Liver (tissue), 9 donors: Measurements from ENCODE around the gene CAP2. TPM values are rescaled to one million over a fixed set of nuclear protein-coding genes. Genes with fewer than 3 reads are reported as not detected.

ENCODE experiments used
- DNase-seq: peaks from one replicate; pipeline ENCODE4 v3.0.0-alpha.2; 2017; ENCODE audit warnings: low spot score
- H3K27ac ChIP-seq, 2 donors: one replicate each; pipeline ENCODE4 v1.7.0; 2013; ENCODE audit warnings: inconsistent platforms in 2 of 2, low read length in 2 of 2, control low read depth in 1 of 2, low read depth in 1 of 2, mild to moderate bottlenecking in 1 of 2
- H3K27me3 ChIP-seq, 4 donors: one replicate each; pipeline versions ENCODE4 v1.6.1 to v1.7.0; 2013; ENCODE audit warnings: low read length in 3 of 4, inconsistent platforms in 1 of 4, mild to moderate bottlenecking in 1 of 4, moderate library complexity in 1 of 4; ENCODE audit not compliant: control insufficient read depth in 4 of 4, insufficient read depth in 4 of 4
- H3K36me3 ChIP-seq, 4 donors: one replicate each; pipeline versions ENCODE4 v1.6.1 to v1.7.0; 2013; ENCODE audit warnings: low read length in 3 of 4, mild to moderate bottlenecking in 3 of 4, low read depth in 1 of 4, moderate library complexity in 1 of 4; ENCODE audit not compliant: control insufficient read depth in 4 of 4, insufficient read depth in 3 of 4
- H3K4me1 ChIP-seq, 4 donors: one replicate each; pipeline versions ENCODE4 v1.6.1 to v1.7.0; 2013; ENCODE audit warnings: low read length in 3 of 4, mild to moderate bottlenecking in 3 of 4, moderate library complexity in 1 of 4; ENCODE audit not compliant: control insufficient read depth in 4 of 4, insufficient read depth in 4 of 4
- H3K4me3 ChIP-seq, 3 donors: one replicate each; pipeline versions ENCODE4 v1.6.1 to v1.7.0; 2013; ENCODE audit warnings: low read length in 3 of 3, control low read depth in 1 of 3, low read depth in 1 of 3, mild to moderate bottlenecking in 1 of 3
- H3K9ac ChIP-seq, 2 donors: one replicate each; pipeline ENCODE4 v1.7.0; 2013; ENCODE audit warnings: low read length in 2 of 2, mild to moderate bottlenecking in 2 of 2, moderate library complexity in 2 of 2, control low read depth in 1 of 2, low read depth in 1 of 2
- H3K9me3 ChIP-seq, 4 donors: one replicate each; pipeline versions ENCODE4 v1.6.1 to v1.7.0; 2013; ENCODE audit warnings: low read length in 3 of 4; ENCODE audit not compliant: control insufficient read depth in 4 of 4
- EGR1 ChIP-seq, 2 donors: IDR thresholded peaks; 2 replicates each; pipeline ENCODE4 v1.6.1; 2016 to 2018; ENCODE audit warnings: antibody characterized with exemption in 2 of 2, low read depth in 2 of 2
- FOXA1 ChIP-seq: IDR thresholded peaks from 2 replicates; pipeline ENCODE4 v1.6.1; 2016; ENCODE audit warnings: antibody characterized with exemption
- FOXA2 ChIP-seq: IDR thresholded peaks from 2 replicates; pipeline ENCODE4 v1.6.1; 2016; ENCODE audit warnings: antibody characterized with exemption
- GABPA ChIP-seq, 2 donors: IDR thresholded peaks in 1 of 2; conservative IDR thresholded peaks in 1 of 2; 2 replicates each; pipeline ENCODE4 v1.6.1; 2016; ENCODE audit warnings: antibody characterized with exemption in 2 of 2, mild to moderate bottlenecking in 1 of 2, moderate library complexity in 1 of 2
- HNF4A ChIP-seq, 2 donors: conservative IDR thresholded peaks; 2 replicates each; pipeline ENCODE4 v1.6.1; 2016; ENCODE audit warnings: antibody characterized with exemption in 2 of 2, mild to moderate bottlenecking in 2 of 2
- HNF4G ChIP-seq: IDR thresholded peaks from 2 replicates; pipeline ENCODE4 v1.6.1; 2016; ENCODE audit warnings: antibody characterized with exemption
- JUND ChIP-seq, 2 donors: IDR thresholded peaks; 2 replicates each; pipeline ENCODE4 v1.6.1; 2016; ENCODE audit warnings: antibody characterized with exemption in 2 of 2
- NR2F2 ChIP-seq: IDR thresholded peaks from 2 replicates; pipeline ENCODE4 v1.6.1; 2016; ENCODE audit warnings: antibody characterized with exemption
- RAD21 ChIP-seq, 2 donors: IDR thresholded peaks; 2 replicates each; pipeline ENCODE4 v1.6.1; 2016; ENCODE audit warnings: antibody characterized with exemption in 2 of 2, mild to moderate bottlenecking in 2 of 2
- RXRA ChIP-seq, 2 donors: IDR thresholded peaks; 2 replicates each; pipeline ENCODE4 v1.6.1; 2017 to 2018; ENCODE audit warnings: antibody characterized with exemption in 2 of 2, mild to moderate bottlenecking in 1 of 2
- SP1 ChIP-seq: IDR thresholded peaks from 2 replicates; pipeline ENCODE4 v1.6.1; 2018; ENCODE audit warnings: antibody characterized with exemption, mild to moderate bottlenecking
- TAF1 ChIP-seq: conservative IDR thresholded peaks from 2 replicates; pipeline ENCODE4 v1.6.1; 2016; ENCODE audit warnings: antibody characterized with exemption, mild to moderate bottlenecking
- YY1 ChIP-seq: IDR thresholded peaks from 2 replicates; pipeline ENCODE4 v1.6.1; 2016; ENCODE audit warnings: antibody characterized with exemption, mild to moderate bottlenecking
- WGBS: extraction: QIAGEN DNeasy Blood & Tissue Kit; methylation state at CpG from one replicate; pipeline ENCODE4 v1.1.7; 2013; 5-methylcytosine and 5-hydroxymethylcytosine counted together
- polyA plus RNA-seq, 2 donors: library from polyadenylated mRNA; stranded (reverse) in 1 of 2; unstranded in 1 of 2; fragments of 200-250 nt in 1 of 2; fragments of >200 nt in 1 of 2; fragmentation: Nextera tagmentation in 1 of 2; extraction: Ambion mirVana in 1 of 2; gene quantifications; one replicate each; pipeline versions ENCODE4 v1.2.1 to v1.2.3, GENCODE V29; 2013 to 2015
- total RNA-seq, 2 donors: library from RNA; depleted of rRNA; stranded (reverse); fragments of >200 nt; gene quantifications; one replicate each; pipeline ENCODE4 v1.2.3, GENCODE V29; 2014
- TF ChIP-seq, protein P1 (sequence below): fragments of 150-350 bp; IDR thresholded peaks from 2 replicates; pipeline ENCODE4 v1.5.1; 2017; ENCODE audit warnings: improper control_type of control experiment, low read depth, low read length; ENCODE audit not compliant: missing input control
- TF ChIP-seq, protein P2 (sequence below): IDR thresholded peaks from 2 replicates; pipeline ENCODE4 v1.6.1; 2016; ENCODE audit warnings: antibody characterized with exemption, mild to moderate bottlenecking
- TF ChIP-seq, protein P3 (sequence below): IDR thresholded peaks from 2 replicates; pipeline ENCODE4 v1.6.1; 2016; ENCODE audit warnings: antibody characterized with exemption
- TF ChIP-seq, protein P4 (sequence below): IDR thresholded peaks from 2 replicates; pipeline ENCODE4 v1.6.1; 2016; ENCODE audit warnings: antibody characterized with exemption
- TF ChIP-seq, protein P5 (sequence below): IDR thresholded peaks from 2 replicates; pipeline ENCODE4 v1.6.1; 2016; ENCODE audit warnings: antibody characterized with exemption
- donor health status: healthy.
- donor health status: healthy.
- donor health status: healthy.
- donor health status: healthy.
- donor health status: healthy.

Gene CAP2
- total and polyA plus RNA-seq, 4 donors, result 1.2 to 6.4 (median 2.5) TPM

DNA sequence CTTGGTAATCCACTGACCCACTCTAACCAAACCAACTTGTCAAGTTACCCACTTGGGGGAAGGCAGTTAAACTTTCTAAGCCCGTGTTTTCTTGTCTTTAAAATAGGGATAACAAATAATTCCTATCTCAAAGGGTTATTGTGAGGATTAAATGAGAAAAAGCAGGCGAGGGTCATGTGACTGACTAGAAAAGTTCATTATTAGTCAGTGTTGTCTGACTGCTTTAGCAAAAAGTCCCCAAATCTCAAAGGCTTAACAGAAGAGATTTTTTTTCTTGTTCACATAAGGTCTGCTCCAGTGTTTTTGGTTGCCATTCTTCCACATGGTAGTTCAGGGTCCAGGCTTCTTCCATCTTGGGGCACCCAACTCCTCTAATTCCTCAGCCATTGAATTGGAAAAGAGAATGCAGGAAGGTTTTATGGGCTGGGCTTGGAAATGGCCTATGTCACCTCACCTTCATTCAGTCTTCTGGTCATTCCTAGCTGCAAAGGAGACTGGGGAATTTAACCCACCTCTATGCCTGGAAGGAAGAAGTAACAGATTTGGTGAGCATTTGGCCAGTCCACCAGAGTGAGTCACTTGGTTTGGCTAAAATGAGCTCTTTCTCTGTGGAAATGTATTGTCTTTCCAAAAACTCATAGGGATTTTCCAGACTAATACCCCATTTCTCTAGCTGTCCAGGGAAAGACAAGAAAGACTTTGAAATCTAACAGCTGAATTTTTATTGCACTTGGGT lies 77.0 kb downstream of the CAP2 start:
- no peak overlapping the region for H3K27ac ChIP-seq

More for the DNA sequence above, 77.0 kb downstream of the CAP2 start:
- Histone ChIP-seq H3K9ac (no peak overlapping the region), H3K9me3 (no peaks in the 10 kb centered on the region), H3K27me3 (no peaks in the 10 kb centered on the region), H3K36me3 (peaks cover 0 to 2% (median 0%) of the 10 kb centered on the region in 4 donors), H3K4me1 (no peaks in the 10 kb centered on the region), H3K4me3 (no peak overlapping the region)
- WGBS, result 86% methylated on average over 2 of the region's 2 CpGs
- TF ChIP-seq FOXA1, result no peak
- TF ChIP-seq, protein P1, sequence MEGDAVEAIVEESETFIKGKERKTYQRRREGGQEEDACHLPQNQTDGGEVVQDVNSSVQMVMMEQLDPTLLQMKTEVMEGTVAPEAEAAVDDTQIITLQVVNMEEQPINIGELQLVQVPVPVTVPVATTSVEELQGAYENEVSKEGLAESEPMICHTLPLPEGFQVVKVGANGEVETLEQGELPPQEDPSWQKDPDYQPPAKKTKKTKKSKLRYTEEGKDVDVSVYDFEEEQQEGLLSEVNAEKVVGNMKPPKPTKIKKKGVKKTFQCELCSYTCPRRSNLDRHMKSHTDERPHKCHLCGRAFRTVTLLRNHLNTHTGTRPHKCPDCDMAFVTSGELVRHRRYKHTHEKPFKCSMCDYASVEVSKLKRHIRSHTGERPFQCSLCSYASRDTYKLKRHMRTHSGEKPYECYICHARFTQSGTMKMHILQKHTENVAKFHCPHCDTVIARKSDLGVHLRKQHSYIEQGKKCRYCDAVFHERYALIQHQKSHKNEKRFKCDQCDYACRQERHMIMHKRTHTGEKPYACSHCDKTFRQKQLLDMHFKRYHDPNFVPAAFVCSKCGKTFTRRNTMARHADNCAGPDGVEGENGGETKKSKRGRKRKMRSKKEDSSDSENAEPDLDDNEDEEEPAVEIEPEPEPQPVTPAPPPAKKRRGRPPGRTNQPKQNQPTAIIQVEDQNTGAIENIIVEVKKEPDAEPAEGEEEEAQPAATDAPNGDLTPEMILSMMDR, result no peak
- no peak for TF ChIP-seq SP1
- TF ChIP-seq HNF4G, result no peak
- no peak for TF ChIP-seq RXRA (IDR thresholded peaks at IDR 0.05)
- TF ChIP-seq NR2F2, result no peak
- TF ChIP-seq FOXA2, result no peak
- no peak for TF ChIP-seq JUND (IDR thresholded peaks at IDR 0.05)
- no peak for TF ChIP-seq GABPA (IDR thresholded peaks at IDR 0.05 in 1 of 2, conservative IDR thresholded peaks at IDR 0.05 in 1 of 2)
- TF ChIP-seq, protein P2, sequence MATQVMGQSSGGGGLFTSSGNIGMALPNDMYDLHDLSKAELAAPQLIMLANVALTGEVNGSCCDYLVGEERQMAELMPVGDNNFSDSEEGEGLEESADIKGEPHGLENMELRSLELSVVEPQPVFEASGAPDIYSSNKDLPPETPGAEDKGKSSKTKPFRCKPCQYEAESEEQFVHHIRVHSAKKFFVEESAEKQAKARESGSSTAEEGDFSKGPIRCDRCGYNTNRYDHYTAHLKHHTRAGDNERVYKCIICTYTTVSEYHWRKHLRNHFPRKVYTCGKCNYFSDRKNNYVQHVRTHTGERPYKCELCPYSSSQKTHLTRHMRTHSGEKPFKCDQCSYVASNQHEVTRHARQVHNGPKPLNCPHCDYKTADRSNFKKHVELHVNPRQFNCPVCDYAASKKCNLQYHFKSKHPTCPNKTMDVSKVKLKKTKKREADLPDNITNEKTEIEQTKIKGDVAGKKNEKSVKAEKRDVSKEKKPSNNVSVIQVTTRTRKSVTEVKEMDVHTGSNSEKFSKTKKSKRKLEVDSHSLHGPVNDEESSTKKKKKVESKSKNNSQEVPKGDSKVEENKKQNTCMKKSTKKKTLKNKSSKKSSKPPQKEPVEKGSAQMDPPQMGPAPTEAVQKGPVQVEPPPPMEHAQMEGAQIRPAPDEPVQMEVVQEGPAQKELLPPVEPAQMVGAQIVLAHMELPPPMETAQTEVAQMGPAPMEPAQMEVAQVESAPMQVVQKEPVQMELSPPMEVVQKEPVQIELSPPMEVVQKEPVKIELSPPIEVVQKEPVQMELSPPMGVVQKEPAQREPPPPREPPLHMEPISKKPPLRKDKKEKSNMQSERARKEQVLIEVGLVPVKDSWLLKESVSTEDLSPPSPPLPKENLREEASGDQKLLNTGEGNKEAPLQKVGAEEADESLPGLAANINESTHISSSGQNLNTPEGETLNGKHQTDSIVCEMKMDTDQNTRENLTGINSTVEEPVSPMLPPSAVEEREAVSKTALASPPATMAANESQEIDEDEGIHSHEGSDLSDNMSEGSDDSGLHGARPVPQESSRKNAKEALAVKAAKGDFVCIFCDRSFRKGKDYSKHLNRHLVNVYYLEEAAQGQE, result no peak
- TF ChIP-seq, protein P3, sequence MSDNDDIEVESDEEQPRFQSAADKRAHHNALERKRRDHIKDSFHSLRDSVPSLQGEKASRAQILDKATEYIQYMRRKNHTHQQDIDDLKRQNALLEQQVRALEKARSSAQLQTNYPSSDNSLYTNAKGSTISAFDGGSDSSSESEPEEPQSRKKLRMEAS, result no peak
- no peak for TF ChIP-seq RAD21 (IDR thresholded peaks at IDR 0.05)
- TF ChIP-seq, protein P4, sequence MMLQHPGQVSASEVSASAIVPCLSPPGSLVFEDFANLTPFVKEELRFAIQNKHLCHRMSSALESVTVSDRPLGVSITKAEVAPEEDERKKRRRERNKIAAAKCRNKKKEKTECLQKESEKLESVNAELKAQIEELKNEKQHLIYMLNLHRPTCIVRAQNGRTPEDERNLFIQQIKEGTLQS, result no peak
- no peak for TF ChIP-seq HNF4A (conservative IDR thresholded peaks at IDR 0.05)
- TF ChIP-seq, protein P5, sequence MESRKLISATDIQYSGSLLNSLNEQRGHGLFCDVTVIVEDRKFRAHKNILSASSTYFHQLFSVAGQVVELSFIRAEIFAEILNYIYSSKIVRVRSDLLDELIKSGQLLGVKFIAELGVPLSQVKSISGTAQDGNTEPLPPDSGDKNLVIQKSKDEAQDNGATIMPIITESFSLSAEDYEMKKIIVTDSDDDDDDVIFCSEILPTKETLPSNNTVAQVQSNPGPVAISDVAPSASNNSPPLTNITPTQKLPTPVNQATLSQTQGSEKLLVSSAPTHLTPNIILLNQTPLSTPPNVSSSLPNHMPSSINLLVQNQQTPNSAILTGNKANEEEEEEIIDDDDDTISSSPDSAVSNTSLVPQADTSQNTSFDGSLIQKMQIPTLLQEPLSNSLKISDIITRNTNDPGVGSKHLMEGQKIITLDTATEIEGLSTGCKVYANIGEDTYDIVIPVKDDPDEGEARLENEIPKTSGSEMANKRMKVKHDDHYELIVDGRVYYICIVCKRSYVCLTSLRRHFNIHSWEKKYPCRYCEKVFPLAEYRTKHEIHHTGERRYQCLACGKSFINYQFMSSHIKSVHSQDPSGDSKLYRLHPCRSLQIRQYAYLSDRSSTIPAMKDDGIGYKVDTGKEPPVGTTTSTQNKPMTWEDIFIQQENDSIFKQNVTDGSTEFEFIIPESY, result no peak
- no peak for TF ChIP-seq YY1
- no peak for TF ChIP-seq TAF1
- TF ChIP-seq EGR1 (IDR thresholded peaks at IDR 0.05; ENCODE audit: low read depth in 2 of 2), result no peak
- DNase-seq, result no peak
